ENCODE results near the gene GALNT1.

The GALNT1 gene

DNA sequence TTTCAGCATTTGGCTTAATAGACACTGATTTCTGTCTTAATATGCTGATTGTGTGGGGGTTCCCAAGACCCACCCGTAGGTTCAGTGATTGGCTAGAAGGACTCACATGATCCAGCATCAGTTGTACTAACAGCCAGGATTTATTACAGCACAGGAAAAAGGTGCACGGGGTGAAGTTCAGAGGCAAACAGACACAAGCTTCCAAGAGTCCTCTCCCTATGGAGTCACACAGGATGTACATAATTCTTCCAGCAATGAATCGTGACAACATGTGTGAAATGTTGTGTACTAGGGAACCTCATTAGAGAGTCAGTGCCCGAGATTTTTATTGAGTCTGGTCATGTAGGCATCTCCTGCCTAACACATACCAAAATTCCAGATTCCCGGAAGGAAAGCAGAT is 52.8 kb downstream of the GALNT1 start:
- Histone ChIP-seq H3K27me3 (replicated peaks; ENCODE audit: control insufficient read depth, insufficient read depth, low read length) (no peaks in the 10 kb centered on the region), H3K36me3 (ENCODE audit: control insufficient read depth, insufficient read depth, low read length) (no peaks in the 10 kb centered on the region), H3K4me3 (replicated peaks; ENCODE audit: low read depth, low read length) (no peak overlapping the region)
- no peak for DNase-seq (ENCODE audit: extremely low read depth, insufficient read length)
- TF ChIP-seq, protein P1, sequence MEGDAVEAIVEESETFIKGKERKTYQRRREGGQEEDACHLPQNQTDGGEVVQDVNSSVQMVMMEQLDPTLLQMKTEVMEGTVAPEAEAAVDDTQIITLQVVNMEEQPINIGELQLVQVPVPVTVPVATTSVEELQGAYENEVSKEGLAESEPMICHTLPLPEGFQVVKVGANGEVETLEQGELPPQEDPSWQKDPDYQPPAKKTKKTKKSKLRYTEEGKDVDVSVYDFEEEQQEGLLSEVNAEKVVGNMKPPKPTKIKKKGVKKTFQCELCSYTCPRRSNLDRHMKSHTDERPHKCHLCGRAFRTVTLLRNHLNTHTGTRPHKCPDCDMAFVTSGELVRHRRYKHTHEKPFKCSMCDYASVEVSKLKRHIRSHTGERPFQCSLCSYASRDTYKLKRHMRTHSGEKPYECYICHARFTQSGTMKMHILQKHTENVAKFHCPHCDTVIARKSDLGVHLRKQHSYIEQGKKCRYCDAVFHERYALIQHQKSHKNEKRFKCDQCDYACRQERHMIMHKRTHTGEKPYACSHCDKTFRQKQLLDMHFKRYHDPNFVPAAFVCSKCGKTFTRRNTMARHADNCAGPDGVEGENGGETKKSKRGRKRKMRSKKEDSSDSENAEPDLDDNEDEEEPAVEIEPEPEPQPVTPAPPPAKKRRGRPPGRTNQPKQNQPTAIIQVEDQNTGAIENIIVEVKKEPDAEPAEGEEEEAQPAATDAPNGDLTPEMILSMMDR (IDR thresholded peaks at IDR 0.05; ENCODE audit: insufficient read depth, low read length, poor library complexity, severe bottlenecking) = no peak

DNA sequence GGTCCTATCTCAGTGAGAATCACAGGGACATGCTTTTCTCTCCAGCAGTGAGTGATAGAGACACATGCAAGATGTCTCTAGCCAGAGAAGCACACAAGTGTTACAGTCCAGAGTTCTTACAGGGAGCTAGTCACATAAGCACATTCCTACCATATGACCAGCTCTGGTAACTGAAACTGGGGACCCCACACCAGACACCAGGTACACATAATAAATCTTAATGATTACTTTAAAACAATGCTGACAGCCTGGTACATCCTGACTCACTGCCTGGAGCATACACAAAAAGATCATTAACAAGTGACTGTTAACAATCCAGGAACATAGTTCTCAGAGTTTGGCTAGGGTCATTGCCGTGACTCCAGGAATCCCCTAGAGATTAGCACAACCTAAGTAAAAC is 53.6 kb downstream of the GALNT1 start:
- TF ChIP-seq, protein P1 (IDR thresholded peaks at IDR 0.05; ENCODE audit: insufficient read depth, low read length, poor library complexity, severe bottlenecking) = no peak
- no peaks in the 10 kb centered on the region for H3K27me3 ChIP-seq (replicated peaks; ENCODE audit: control insufficient read depth, insufficient read depth, low read length)
- H3K4me3 ChIP-seq (replicated peaks; ENCODE audit: low read depth, low read length) = no peak overlapping the region
- no peaks in the 10 kb centered on the region for H3K36me3 ChIP-seq (ENCODE audit: control insufficient read depth, insufficient read depth, low read length)
- DNase-seq (ENCODE audit: extremely low read depth, insufficient read length) = no peak

DNA sequence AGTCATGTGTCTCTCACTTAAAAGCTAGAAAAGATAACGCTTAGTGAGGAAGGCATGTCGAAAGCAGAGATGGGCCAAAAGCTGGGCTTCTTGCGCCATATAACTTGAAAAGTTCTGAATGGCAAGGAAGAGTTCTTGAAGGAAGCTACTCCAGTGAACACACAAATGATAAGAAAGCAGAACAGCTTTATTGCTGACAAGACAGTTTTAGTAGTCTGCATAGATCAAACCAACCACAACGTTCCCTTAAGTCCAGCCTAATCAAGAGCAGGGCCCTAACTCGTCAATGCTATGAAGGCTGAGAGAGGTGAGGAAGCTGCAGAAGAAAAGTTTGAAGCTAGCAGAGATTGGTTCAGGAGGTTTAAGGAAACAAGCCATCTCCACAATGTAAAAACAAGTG is 55.7 kb downstream of the GALNT1 start:
- H3K27me3 ChIP-seq (replicated peaks; ENCODE audit: control insufficient read depth, insufficient read depth, low read length) = no peaks in the 10 kb centered on the region
- H3K4me3 ChIP-seq (replicated peaks; ENCODE audit: low read depth, low read length) = no peak overlapping the region
- DNase-seq (ENCODE audit: extremely low read depth, insufficient read length) = no peak
- no peaks in the 10 kb centered on the region for H3K36me3 ChIP-seq (ENCODE audit: control insufficient read depth, insufficient read depth, low read length)
- TF ChIP-seq, protein P1 (IDR thresholded peaks at IDR 0.05; ENCODE audit: insufficient read depth, low read length, poor library complexity, severe bottlenecking) = no peak

DNA sequence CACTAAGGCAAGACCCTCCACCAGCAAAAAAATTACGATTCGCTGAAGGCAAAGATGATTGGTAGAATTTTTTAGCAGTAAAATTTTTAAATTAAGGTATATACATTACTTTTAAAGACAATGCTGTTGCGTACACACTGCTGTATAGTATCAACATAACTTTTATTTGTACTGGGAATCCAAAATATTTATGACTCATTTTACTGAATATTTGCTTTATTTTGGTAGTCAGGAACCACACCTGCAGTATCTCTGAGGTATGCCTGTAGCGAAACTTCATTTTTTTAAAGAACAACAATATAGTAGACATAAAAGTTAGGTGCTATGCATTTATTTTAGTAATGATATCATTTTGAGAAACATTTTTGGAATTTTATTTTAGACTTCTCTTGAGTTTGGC is 57.8 kb downstream of the GALNT1 start:
- DNase-seq (ENCODE audit: extremely low read depth, insufficient read length) = no peak
- TF ChIP-seq, protein P1 (IDR thresholded peaks at IDR 0.05; ENCODE audit: insufficient read depth, low read length, poor library complexity, severe bottlenecking) = no peak
- H3K36me3 ChIP-seq (ENCODE audit: control insufficient read depth, insufficient read depth, low read length) = no peaks in the 10 kb centered on the region
- H3K4me3 ChIP-seq (replicated peaks; ENCODE audit: low read depth, low read length) = no peak overlapping the region
- H3K27me3 ChIP-seq (replicated peaks; ENCODE audit: control insufficient read depth, insufficient read depth, low read length) = no peaks in the 10 kb centered on the region

DNA sequence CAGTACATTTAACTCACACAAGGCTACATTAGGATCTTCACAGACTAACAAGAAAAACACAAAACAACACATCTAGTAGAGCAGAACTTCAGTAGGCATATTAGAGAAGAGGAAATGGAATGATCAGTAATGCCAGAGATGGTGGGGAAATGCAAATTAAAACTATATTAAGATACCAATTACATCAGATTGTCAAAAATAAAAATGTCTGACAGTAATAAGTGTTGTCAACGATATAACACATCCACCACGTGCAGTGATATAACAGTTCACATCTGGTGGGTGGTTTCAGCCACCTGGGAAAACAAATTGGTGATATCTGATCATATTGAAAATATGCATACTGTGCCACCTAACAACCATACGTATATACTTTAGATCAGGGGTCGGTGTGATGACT is 59.9 kb downstream of the GALNT1 start:
- Histone ChIP-seq H3K36me3 (ENCODE audit: control insufficient read depth, insufficient read depth, low read length) (no peaks in the 10 kb centered on the region), H3K27me3 (replicated peaks; ENCODE audit: control insufficient read depth, insufficient read depth, low read length) (no peaks in the 10 kb centered on the region), H3K4me3 (replicated peaks; ENCODE audit: low read depth, low read length) (no peak overlapping the region)
- no peak for DNase-seq (ENCODE audit: extremely low read depth, insufficient read length)
- TF ChIP-seq, protein P1 (IDR thresholded peaks at IDR 0.05; ENCODE audit: insufficient read depth, low read length, poor library complexity, severe bottlenecking) = no peak

DNA sequence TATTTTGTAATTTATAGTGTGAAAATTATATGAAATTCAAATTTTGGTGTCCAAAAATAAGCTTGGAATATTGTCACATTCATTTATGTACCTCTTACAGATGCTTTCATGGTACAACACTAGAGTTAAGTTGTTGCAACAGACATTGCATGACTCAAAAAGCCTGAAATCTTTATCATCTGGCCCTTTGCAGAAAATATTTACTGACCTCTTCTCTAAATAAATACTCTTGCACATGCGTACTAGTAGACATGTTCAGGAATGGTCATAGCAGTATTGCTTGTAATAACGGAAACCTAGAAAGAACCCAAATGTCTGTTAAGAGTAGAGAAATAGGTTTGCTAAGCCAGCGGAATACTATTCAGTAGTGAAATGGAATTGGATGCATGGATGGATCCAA is 60.4 kb downstream of the GALNT1 start:
- H3K27me3 ChIP-seq (replicated peaks; ENCODE audit: control insufficient read depth, insufficient read depth, low read length) = no peaks in the 10 kb centered on the region

More for the DNA sequence above, 60.4 kb downstream of the GALNT1 start:
- DNase-seq (ENCODE audit: extremely low read depth, insufficient read length) = no peak
- Histone ChIP-seq H3K36me3 (ENCODE audit: control insufficient read depth, insufficient read depth, low read length) (no peaks in the 10 kb centered on the region), H3K4me3 (replicated peaks; ENCODE audit: low read depth, low read length) (no peak overlapping the region)
- TF ChIP-seq, protein P1 (IDR thresholded peaks at IDR 0.05; ENCODE audit: insufficient read depth, low read length, poor library complexity, severe bottlenecking) = no peak
